HepG2 (cell line): ENCODE measurements around the gene EXOC3. TPM values are rescaled to one million over a fixed set of nuclear protein-coding genes. Genes with fewer than 3 reads are reported as not detected.

Experiments used
- ATAC-seq: fragments of 200-7000 bp; cut with Tn5 transposase; 3 replicates; pipeline ENCODE4 v1.9.1; 2020; ENCODE audit warnings: mild to moderate bottlenecking, moderate library complexity
- BruUV-seq: library from RNA; stranded (reverse); fragments of 400-500 nt; replicated peaks from 2 replicates; lab custom pipeline; 2021; lab: Mats Ljungman, UMichigan
- CTCF ChIA-PET: fragments of 300-600 bp; formaldehyde crosslinking; extraction: SDS; loops from one replicate; lab custom pipeline; 2021; ENCODE audit warnings: low total read pairs, inconsistent platforms, low intra/inter-chr PET ratio; lab: Yijun Ruan, JAX
- POLR2A ChIA-PET: fragments of 350-600 bp; sonication (Branson Sonifier 250); formaldehyde crosslinking; loops from one replicate; lab custom pipeline; 2020; ENCODE audit warnings: antibody characterized with exemption, inconsistent platforms; lab: Yijun Ruan, JAX
- DNase-seq: peaks from one replicate; pipeline ENCODE4 v3.0.0-alpha.2; 2015; ENCODE audit warnings: low spot score
- FAIRE-seq: peaks from 3 replicates; lab custom pipeline; 2011; peaks lifted over from hg19 to GRCh38; lab: Jason Lieb, UNC
- H2AFZ ChIP-seq: one replicate; pipeline ENCODE4 v1.6.1; 2011; ENCODE audit warnings: low read length, inconsistent platforms
- H3K27ac ChIP-seq: fragments of 300-600 bp; 3 replicates; pipeline ENCODE4 v1.8.0; 2011; ENCODE audit warnings: mixed run types, mild to moderate bottlenecking, mixed read lengths, low read length, inconsistent platforms; ENCODE audit not compliant: insufficient read depth; ENCODE audit errors: extremely low read length
- H3K27me3 ChIP-seq, 2 experiments: fragments of 200-600 bp in 1 of 2; 2 replicates in 1 of 2; 3 replicates in 1 of 2; pipeline versions ENCODE4 v1.6.0 to v1.8.0; 2011; ENCODE audit warnings: low read length in 2 of 2, mild to moderate bottlenecking in 2 of 2, moderate library complexity in 2 of 2, inconsistent platforms in 1 of 2; ENCODE audit not compliant: insufficient read depth in 2 of 2, control insufficient read depth in 1 of 2
- H3K36me3 ChIP-seq, 2 experiments: fragments of 200-600 bp in 1 of 2; replicated peaks in 1 of 2; 2 replicates in 1 of 2; 3 replicates in 1 of 2; pipeline versions ENCODE4 v1.5.1 to v1.8.0; 2011; ENCODE audit warnings: low read length in 2 of 2, inconsistent platforms in 1 of 2; ENCODE audit not compliant: insufficient read depth in 2 of 2, control insufficient read depth in 1 of 2
- H3K4me1 ChIP-seq: 2 replicates; pipeline ENCODE4 v1.5.1; 2012; ENCODE audit warnings: low read length, inconsistent platforms; ENCODE audit not compliant: insufficient read depth
- H3K4me2 ChIP-seq: 2 replicates; pipeline ENCODE4 v1.6.0; 2011; ENCODE audit warnings: low read depth, low read length, inconsistent platforms
- H3K4me3 ChIP-seq, 3 experiments: fragments of 200-600 bp in 1 of 3; sonication (generic), shearing (Covaris generic) in 1 of 3; replicated peaks in 1 of 3; 2 replicates each; pipeline ENCODE4 v1.5.1; 2011 to 2016; ENCODE audit warnings: low read length in 3 of 3, inconsistent platforms in 2 of 3, low read depth in 2 of 3, mild to moderate bottlenecking in 2 of 3, control low read depth in 1 of 3, mixed read lengths in 1 of 3; ENCODE audit not compliant: insufficient read depth in 1 of 3
- H3K79me2 ChIP-seq: one replicate; pipeline ENCODE4 v1.6.1; 2011; ENCODE audit warnings: low read length, inconsistent platforms; ENCODE audit not compliant: insufficient read depth
- H3K9ac ChIP-seq: 2 replicates; pipeline ENCODE4 v1.6.0; 2011; ENCODE audit warnings: mild to moderate bottlenecking, low read depth, low read length, inconsistent platforms; ENCODE audit not compliant: insufficient read depth
- H3K9me3 ChIP-seq: 2 replicates; pipeline ENCODE4 v1.5.1; 2012; ENCODE audit warnings: mild to moderate bottlenecking, low read length
- H4K20me1 ChIP-seq: 2 replicates; pipeline ENCODE4 v1.6.0; 2011; ENCODE audit warnings: inconsistent platforms, mild to moderate bottlenecking, low read length, moderate library complexity; ENCODE audit not compliant: insufficient read depth
- ARID4A ChIP-seq: sonication (generic); formaldehyde crosslinking; IDR thresholded peaks from 2 replicates; pipeline ENCODE4 v1.5.0; 2020; ENCODE audit warnings: mild to moderate bottlenecking, missing genetic modification reagents, borderline replicate concordance
- FOXP4 ChIP-seq: sonication (generic); formaldehyde crosslinking; IDR thresholded peaks from 2 replicates; pipeline ENCODE4 v1.4.0; 2020; ENCODE audit warnings: missing genetic modification reagents
- HMGA1 ChIP-seq: sonication (generic); formaldehyde crosslinking; conservative IDR thresholded peaks from 2 replicates; pipeline ENCODE4 v1.4.0; 2020; ENCODE audit warnings: missing genetic modification reagents
- MXI1 ChIP-seq: IDR thresholded peaks from 3 replicates; pipeline ENCODE4 v1.6.1; 2012; ENCODE audit warnings: low read depth, low read length, inconsistent platforms, borderline replicate concordance
- PLSCR1 ChIP-seq: sonication (generic); formaldehyde crosslinking; IDR thresholded peaks from 2 replicates; pipeline ENCODE4 v1.5.0; 2020; ENCODE audit warnings: missing genetic modification reagents, mild to moderate bottlenecking, borderline replicate concordance
- POLR2G ChIP-seq: fragments of 200-400 bp; formaldehyde crosslinking; IDR thresholded peaks from 2 replicates; pipeline ENCODE4 v1.6.1; 2018; ENCODE audit warnings: mild to moderate bottlenecking, low read depth, low read length, moderate library complexity
- PRDM4 ChIP-seq: sonication (generic); formaldehyde crosslinking; IDR thresholded peaks from 2 replicates; pipeline ENCODE4 v1.9.0; 2021; ENCODE audit warnings: missing genetic modification reagents, borderline replicate concordance
- REXO4 ChIP-seq: sonication (generic); formaldehyde crosslinking; IDR thresholded peaks from 2 replicates; pipeline ENCODE4 v1.8.0; 2022; ENCODE audit warnings: missing genetic modification reagents, mild to moderate bottlenecking, borderline replicate concordance
- XRCC5 ChIP-seq: fragments of 200-400 bp; formaldehyde crosslinking; optimal IDR thresholded peaks from 2 replicates; pipeline ENCODE3; 2017; ENCODE audit warnings: mild to moderate bottlenecking, low read length
- ZNF44 ChIP-seq: sonication (generic); formaldehyde crosslinking; IDR thresholded peaks from 2 replicates; pipeline ENCODE4 v1.5.1; 2020; ENCODE audit warnings: mild to moderate bottlenecking, missing genetic modification reagents
- ZNF597 ChIP-seq: sonication (generic); formaldehyde crosslinking; IDR thresholded peaks from 2 replicates; pipeline ENCODE4 v1.5.0; 2020; ENCODE audit warnings: missing genetic modification reagents
- ZSCAN9 ChIP-seq: IDR thresholded peaks from 2 replicates; pipeline ENCODE4 v1.6.1; 2016; ENCODE audit warnings: borderline replicate concordance
- WGBS: methylation state at CpG from one replicate; pipeline ENCODE4 v1.1.6; 2017; ENCODE audit warnings: low lambda C conversion rate; 5-methylcytosine and 5-hydroxymethylcytosine counted together
- in situ Hi-C: cut with HindIII; loops from 2 replicates; pipeline ENCODE4 v1.10.0; 2017; ENCODE audit warnings: low pct_unique_long_range_greater_than_20kb; ENCODE audit not compliant: extremely low pct_ligation_motif_present
- intact Hi-C: fragments of 100-400 bp; cut with micrococcal nuclease; formaldehyde crosslinking; loops from one replicate; pipeline ENCODE4 v1.10.0; 2022; ENCODE audit not compliant: unreplicated experiment
- polyA plus RNA-seq, 8 experiments: library from polyadenylated mRNA; depleted of rRNA in 3 of 8; stranded (reverse) in 7 of 8; unstranded in 1 of 8; fragments of >200 nt; fragmentation: Illumina TruSeq in 4 of 8; extraction: Trizol in 4 of 8; gene quantifications; 2 replicates each; pipeline versions ENCODE4 v1.2.1 to v1.2.3, GENCODE V29; 2011 to 2016; ENCODE audit warnings: low read depth in 4 of 8, missing spikeins in 1 of 8, mixed read lengths in 1 of 8; ENCODE audit not compliant: insufficient read depth in 1 of 8
- total RNA-seq, 5 experiments: library from RNA; depleted of rRNA; stranded (reverse); fragments of >200 nt; fragmentation: Illumina TruSeq; extraction: Trizol; gene quantifications; 2 replicates each; pipeline ENCODE4 v1.2.3, GENCODE V29; 2016; ENCODE audit warnings: low read depth in 1 of 5

EXOC3 gene
- total and polyA plus RNA-seq, 2 of the 13 experiments (the other 11 are each of a cell fraction or from before 2014, with no cell fraction given), result 9.2 to 20.5 TPM

GRCh38 chr5:493758-494157 is 50.8 kb downstream of the EXOC3 start (continued):
- no peak for TF ChIP-seq PLSCR1
- TF ChIP-seq ARID4A (CRISPR knock-in tag), result no peak
- no peak for TF ChIP-seq ZNF44
- no peak for TF ChIP-seq MXI1
- no peak for TF ChIP-seq POLR2G

- DNase-seq, result no peak
- Histone ChIP-seq H3K79me2 (no peaks in the 10 kb centered on the region), H2AFZ (no peak overlapping the region), H3K27me3 (peaks cover 25 to 82% of the 10 kb centered on the region in 2 experiments), H3K4me1 (peaks cover under 1% of the 10 kb centered on the region; the same call in 1 of the 2 replicates), H4K20me1 (0 out of 2 replicates have a peak, but pooled peaks cover 3% of the 10 kb centered on the region), H3K4me3 (no peak overlapping the region), H3K36me3 (no peaks in the 10 kb centered on the region), H3K4me2 (no peak overlapping the region), H3K9me3 (no peaks in the 10 kb centered on the region), H3K9ac (no peak overlapping the region), H3K27ac (no peak overlapping the region)
- no peak for FAIRE-seq
- ChIA-PET POLR2A (no interaction called here), CTCF (no interaction called here)
- no peak for ATAC-seq
- BruUV-seq, result no TSS peak
- in situ Hi-C loops (no loop called here), intact Hi-C loops (no loop called here)
- 64% methylated on average over 20 of the region's 38 CpGs for WGBS
- TF ChIP-seq REXO4 (CRISPR knock-in tag) (no peak), ZSCAN9 (CRISPR knock-in tag) (no peak), XRCC5 (no peak), HMGA1 (CRISPR knock-in tag) (no peak), ZNF597 (CRISPR knock-in tag) (no peak), FOXP4 (CRISPR knock-in tag) (no peak), PRDM4 (no peak)
These were observed 51.8 kb downstream of the EXOC3 start for GRCh38 chr5:494667-495255.
